H1 (cell line): ENCODE measurements around the gene GDPGP1. TPM values are rescaled to one million over a fixed set of nuclear protein-coding genes. Genes with fewer than 3 reads are reported as not detected.

Experiments used
- HDAC2 ChIP-seq, 2 experiments: fragments of 300-600 bp in 1 of 2; sonication (generic) in 1 of 2; IDR thresholded peaks; 2 replicates each; pipeline ENCODE4 v1.6.1; 2011 to 2012; ENCODE audit warnings: low read depth in 2 of 2, low read length in 2 of 2, mild to moderate bottlenecking in 2 of 2, moderate library complexity in 2 of 2, borderline replicate concordance in 1 of 2, inconsistent platforms in 1 of 2
- POLR2A ChIP-seq, 2 experiments: IDR thresholded peaks; 1 replicate in 1 of 2; 2 replicates in 1 of 2; pipeline ENCODE4 v1.6.1; 2011; ENCODE audit warnings: low read depth in 2 of 2, low read length in 2 of 2, mild to moderate bottlenecking in 2 of 2; ENCODE audit errors: control extremely low read depth in 1 of 2
- RXRA ChIP-seq: IDR thresholded peaks from 2 replicates; pipeline ENCODE4 v1.6.1; 2011; ENCODE audit warnings: low read depth, mild to moderate bottlenecking, low read length, moderate library complexity; ENCODE audit not compliant: insufficient read depth
- TEAD4 ChIP-seq: IDR thresholded peaks from 2 replicates; pipeline ENCODE4 v1.6.1; 2012; ENCODE audit warnings: low read depth, low read length, inconsistent platforms, mixed read lengths
- polyA plus RNA-seq, 7 experiments: library from polyadenylated mRNA; depleted of rRNA in 3 of 7; stranded (reverse) in 5 of 7; unstranded in 2 of 7; fragments of >200 nt in 5 of 7; fragments of 200-250 nt in 2 of 7; gene quantifications; 1 replicate in 5 of 7; 2 replicates in 1 of 7; 4 replicates in 1 of 7; pipeline versions ENCODE4 v1.2.1 to v1.2.3, GENCODE V29; 2011 to 2013; ENCODE audit warnings: missing spikeins in 2 of 7, mixed read lengths in 2 of 7
- total RNA-seq: library from RNA; stranded (reverse); fragmentation: NEBNext Ultra II Directional; extraction: Animal tissue kit (Norgen Biotek cat#: 25700); gene quantifications from 2 replicates; pipeline ENCODE4 v1.2.1, GENCODE V29; 2021

GDPGP1 gene
- total and polyA plus RNA-seq, 2 of the 8 experiments (the other 6 are each of a cell fraction or from before 2014, with no cell fraction given): 1.8 to 5.6 TPM

- no peak for TF ChIP-seq RXRA
- TF ChIP-seq TEAD4: no peak
- no peak for TF ChIP-seq HDAC2 (IDR thresholded peaks at IDR 0.05; ENCODE audit: borderline replicate concordance in 1 of 2, low read depth in 2 of 2, low read length in 2 of 2)
- TF ChIP-seq POLR2A (IDR thresholded peaks at IDR 0.05; ENCODE audit: control extremely low read depth in 1 of 2, low read depth in 2 of 2, low read length in 2 of 2): no peak
- TF ChIP-seq, all 59 proteins: peak for 0
Measured at GRCh38 chr15:90188914-90189748, 44.9 kb upstream of the GDPGP1 start (continued).
